SK-N-SH (cell line): Measurements from ENCODE around the gene TFF3. TPM values are rescaled to one million over a fixed set of nuclear protein-coding genes. Genes with fewer than 3 reads are reported as not detected.

Source experiments
- CTCF ChIA-PET: fragments of 300-600, 350-600 bp; formaldehyde crosslinking; extraction: SDS; loops from one replicate; lab custom pipeline; 2021; lab: Yijun Ruan, JAX
- POLR2A ChIA-PET: fragments of 350-600 bp; sonication (Branson Sonifier 250); formaldehyde crosslinking; extraction: SDS; loops from one replicate; lab custom pipeline; 2020; ENCODE audit warnings: antibody characterized with exemption, inconsistent platforms; lab: Yijun Ruan, JAX
- DNase-seq: peaks from one replicate; pipeline ENCODE4 v3.0.0; 2012
- H2AFZ ChIP-seq: fragments of 200-600 bp; sonication (generic); 2 replicates; pipeline ENCODE4 v1.8.1; 2016; ENCODE audit warnings: antibody characterized with exemption, mild to moderate bottlenecking, low read depth
- H3F3A ChIP-seq: fragments of 200-600 bp; sonication (generic); replicated peaks from 2 replicates; pipeline ENCODE3; 2016; ENCODE audit warnings: antibody characterized with exemption, mild to moderate bottlenecking; ENCODE audit not compliant: insufficient read depth
- H3K27ac ChIP-seq, 2 experiments: fragments of 200-500 bp in 1 of 2; fragments of 200-600 bp in 1 of 2; sonication (Bioruptor generic) in 1 of 2; sonication (generic), shearing (Covaris generic) in 1 of 2; 2 replicates each; pipeline versions ENCODE4 v1.5.1 to v1.6.1; 2014 to 2016; ENCODE audit warnings: low read depth in 2 of 2, inconsistent platforms in 1 of 2, low read length in 1 of 2, mild to moderate bottlenecking in 1 of 2, mixed read lengths in 1 of 2
- H3K27me3 ChIP-seq: fragments of 200-600 bp; sonication (generic), shearing (Covaris generic); 2 replicates; pipeline ENCODE4 v1.6.1; 2016; ENCODE audit warnings: mixed run types; ENCODE audit not compliant: insufficient read depth
- H3K36me3 ChIP-seq, 2 experiments: fragments of 200-500 bp in 1 of 2; fragments of 200-600 bp in 1 of 2; sonication (Bioruptor generic) in 1 of 2; sonication (generic) in 1 of 2; replicated peaks in 1 of 2; 2 replicates each; pipeline versions ENCODE3 to v1.5.1; 2014 to 2016; ENCODE audit warnings: low read length in 1 of 2, mild to moderate bottlenecking in 1 of 2; ENCODE audit not compliant: insufficient read depth in 2 of 2, control insufficient read depth in 1 of 2
- H3K4me1 ChIP-seq, 2 experiments: fragments of 200-500 bp in 1 of 2; fragments of 200-600 bp in 1 of 2; sonication (Bioruptor generic) in 1 of 2; sonication (generic), shearing (Covaris generic) in 1 of 2; 2 replicates each; pipeline versions ENCODE4 v1.5.1 to v1.6.1; 2014 to 2016; ENCODE audit warnings: low read depth in 1 of 2, low read length in 1 of 2, mixed run types in 1 of 2; ENCODE audit not compliant: insufficient read depth in 2 of 2, control insufficient read depth in 1 of 2
- H3K4me2 ChIP-seq: fragments of 200-600 bp; sonication (generic), shearing (Covaris generic); 2 replicates; pipeline ENCODE4 v1.6.1; 2017; ENCODE audit warnings: mixed run types
- H3K4me3 ChIP-seq, 2 experiments: fragments of 200-500 bp in 1 of 2; fragments of 200-600 bp in 1 of 2; sonication (Bioruptor generic) in 1 of 2; sonication (generic), shearing (Covaris generic) in 1 of 2; 2 replicates each; pipeline versions ENCODE4 v1.5.1 to v1.8.1; 2014 to 2016; ENCODE audit warnings: low read depth in 2 of 2, inconsistent platforms in 1 of 2, low read length in 1 of 2, mild to moderate bottlenecking in 1 of 2, mixed read lengths in 1 of 2, moderate library complexity in 1 of 2
- H3K79me2 ChIP-seq: fragments of 200-600 bp; sonication (generic); 2 replicates; pipeline ENCODE4 v1.8.1; 2017; ENCODE audit warnings: mild to moderate bottlenecking; ENCODE audit not compliant: insufficient read depth
- H3K9ac ChIP-seq: fragments of 200-600 bp; sonication (generic); 2 replicates; pipeline ENCODE4 v1.6.1; 2017; ENCODE audit warnings: mixed run types
- H3K9me2 ChIP-seq: fragments of 200-600 bp; sonication (generic); 2 replicates; pipeline ENCODE4 v1.6.1; 2017; ENCODE audit warnings: mixed run types
- H3K9me3 ChIP-seq: fragments of 200-600 bp; sonication (generic); 2 replicates; pipeline ENCODE4 v1.6.1; 2017; ENCODE audit warnings: mixed run types, mild to moderate bottlenecking, moderate library complexity
- H4K20me1 ChIP-seq: fragments of 200-600 bp; sonication (generic); 2 replicates; pipeline ENCODE4 v1.6.1; 2017; ENCODE audit warnings: mild to moderate bottlenecking, mixed run types; ENCODE audit not compliant: insufficient read depth
- CHD2 ChIP-seq: fragments of 150-350 bp; IDR thresholded peaks from 2 replicates; pipeline ENCODE4 v1.6.1; 2018; ENCODE audit warnings: low read length; ENCODE audit not compliant: partially characterized antibody
- EP300 ChIP-seq, 2 experiments: IDR thresholded peaks; 2 replicates each; pipeline versions ENCODE4 v1.4.0 to v1.6.1; 2012; ENCODE audit warnings: borderline replicate concordance in 1 of 2, low read depth in 1 of 2, low read length in 1 of 2
- EZH2phosphoT487 ChIP-seq: fragments of 200-600 bp; sonication (generic); IDR thresholded peaks from 2 replicates; pipeline ENCODE4 v1.6.1; 2017; ENCODE audit warnings: low read depth, mixed run types, mild to moderate bottlenecking, antibody characterized with exemption, moderate library complexity, borderline replicate concordance
- NFIC ChIP-seq: IDR thresholded peaks from 2 replicates; pipeline ENCODE4 v1.4.0; 2012; ENCODE audit warnings: borderline replicate concordance
- POLR2AphosphoS5 ChIP-seq: IDR thresholded peaks from 2 replicates; pipeline ENCODE4 v1.6.1; 2012; ENCODE audit warnings: low read depth, low read length
- RAD21 ChIP-seq: IDR thresholded peaks from 2 replicates; pipeline ENCODE4 v1.6.1; 2012; ENCODE audit warnings: mild to moderate bottlenecking, low read length
- RCOR1 ChIP-seq: fragments of 150-350 bp; IDR thresholded peaks from 2 replicates; pipeline ENCODE4 v1.6.1; 2017; ENCODE audit warnings: antibody characterized with exemption, low read length
- RFX5 ChIP-seq: IDR thresholded peaks from 2 replicates; pipeline ENCODE4 v1.6.1; 2012; ENCODE audit warnings: mild to moderate bottlenecking, improper control_type of control experiment, low read length
- SMC3 ChIP-seq: IDR thresholded peaks from 2 replicates; pipeline ENCODE4 v1.6.1; 2012; ENCODE audit warnings: low read depth, low read length, improper control_type of control experiment
- TEAD4 ChIP-seq: IDR thresholded peaks from 2 replicates; pipeline ENCODE4 v1.4.0; 2012; ENCODE audit warnings: mild to moderate bottlenecking, borderline replicate concordance; ENCODE audit not compliant: insufficient read depth
- YY1 ChIP-seq: IDR thresholded peaks from 2 replicates; pipeline ENCODE4 v1.4.0; 2012; ENCODE audit warnings: low read depth, mild to moderate bottlenecking
- WGBS: methylation state at CpG from one replicate; pipeline ENCODE4 v1.1.6; 2017; ENCODE audit warnings: low lambda C conversion rate; 5-methylcytosine and 5-hydroxymethylcytosine counted together
- polyA plus RNA-seq, 3 experiments: library from polyadenylated mRNA; depleted of rRNA; stranded (reverse); fragments of >200 nt; gene quantifications; 2 replicates each; pipeline ENCODE4 v1.2.3, GENCODE V29; 2012
- TF ChIP-seq, protein P1 (sequence below): fragments of 150-350 bp; IDR thresholded peaks from 2 replicates; pipeline ENCODE4 v1.6.1; 2017; ENCODE audit warnings: antibody characterized with exemption, low read length, low read depth, borderline replicate concordance
- TF ChIP-seq, protein P2 (sequence below): IDR thresholded peaks from 2 replicates; pipeline ENCODE4 v1.4.0; 2012; ENCODE audit warnings: low read depth
- TF ChIP-seq, protein P3 (sequence below): fragments of 200-600 bp; sonication (generic); IDR thresholded peaks from 2 replicates; pipeline ENCODE4 v1.6.1; 2017; ENCODE audit warnings: antibody characterized with exemption, mild to moderate bottlenecking, moderate library complexity
- TF ChIP-seq, protein P4 (sequence below): IDR thresholded peaks from 2 replicates; pipeline ENCODE4 v1.4.0; 2012; ENCODE audit warnings: low read depth, borderline replicate concordance
- TF ChIP-seq, protein P5 (sequence below): IDR thresholded peaks from 2 replicates; pipeline ENCODE4 v1.4.0; 2012; ENCODE audit warnings: low read depth, borderline replicate concordance
- TF ChIP-seq, protein P6 (sequence below): IDR thresholded peaks from 2 replicates; pipeline ENCODE4; 2012

TFF3 gene
- polyA plus RNA-seq, 1 of the 3 experiments (the other 2 are of a cell fraction) = not detected

DNA sequence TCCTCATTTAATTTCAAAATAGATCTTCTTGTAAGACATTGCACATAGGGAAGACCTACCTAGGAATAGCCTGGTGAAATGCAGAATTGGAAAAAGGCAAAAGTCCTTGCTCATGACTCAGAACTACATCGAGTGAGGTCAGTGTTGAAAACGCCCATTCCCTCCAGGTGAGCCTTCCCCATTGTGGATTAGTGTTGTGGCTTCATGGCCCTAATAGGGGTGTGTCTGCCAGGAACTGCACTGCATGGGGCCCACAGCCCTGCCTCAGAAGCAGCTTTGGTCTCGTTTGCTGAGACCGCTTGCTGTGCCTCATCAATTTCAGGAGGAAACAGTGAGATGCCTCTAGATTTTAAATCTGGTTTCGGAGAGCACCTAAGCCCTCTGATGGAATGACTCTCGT lies 17.0 kb downstream of the TFF3 start:
- ChIA-PET POLR2A (no interaction called here), CTCF (interaction anchor here (3.0 kb wide), 1 partner anchor 12 kb away, joined by 10 read pairs; no protein-coding TSS in a partner anchor)
- H4K20me1 ChIP-seq = no peaks in the 10 kb centered on the region
- no peak overlapping the region for H3K27ac ChIP-seq
- no peaks in the 10 kb centered on the region for H3K36me3 ChIP-seq
- H3K4me1 ChIP-seq = peaks cover 0 to 9% of the 10 kb centered on the region in 2 experiments; a peak in 1 of 4 replicates
- WGBS = 36% methylated on average over 4 of the region's 6 CpGs
- no peak overlapping the region for H2AFZ ChIP-seq
- TF ChIP-seq EZH2phosphoT487 = no peak
- TF ChIP-seq, protein P1, sequence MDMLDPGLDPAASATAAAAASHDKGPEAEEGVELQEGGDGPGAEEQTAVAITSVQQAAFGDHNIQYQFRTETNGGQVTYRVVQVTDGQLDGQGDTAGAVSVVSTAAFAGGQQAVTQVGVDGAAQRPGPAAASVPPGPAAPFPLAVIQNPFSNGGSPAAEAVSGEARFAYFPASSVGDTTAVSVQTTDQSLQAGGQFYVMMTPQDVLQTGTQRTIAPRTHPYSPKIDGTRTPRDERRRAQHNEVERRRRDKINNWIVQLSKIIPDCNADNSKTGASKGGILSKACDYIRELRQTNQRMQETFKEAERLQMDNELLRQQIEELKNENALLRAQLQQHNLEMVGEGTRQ = no peak
- TF ChIP-seq, protein P2, sequence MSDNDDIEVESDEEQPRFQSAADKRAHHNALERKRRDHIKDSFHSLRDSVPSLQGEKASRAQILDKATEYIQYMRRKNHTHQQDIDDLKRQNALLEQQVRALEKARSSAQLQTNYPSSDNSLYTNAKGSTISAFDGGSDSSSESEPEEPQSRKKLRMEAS = no peak
- no peak for TF ChIP-seq YY1
- TF ChIP-seq, protein P3, sequence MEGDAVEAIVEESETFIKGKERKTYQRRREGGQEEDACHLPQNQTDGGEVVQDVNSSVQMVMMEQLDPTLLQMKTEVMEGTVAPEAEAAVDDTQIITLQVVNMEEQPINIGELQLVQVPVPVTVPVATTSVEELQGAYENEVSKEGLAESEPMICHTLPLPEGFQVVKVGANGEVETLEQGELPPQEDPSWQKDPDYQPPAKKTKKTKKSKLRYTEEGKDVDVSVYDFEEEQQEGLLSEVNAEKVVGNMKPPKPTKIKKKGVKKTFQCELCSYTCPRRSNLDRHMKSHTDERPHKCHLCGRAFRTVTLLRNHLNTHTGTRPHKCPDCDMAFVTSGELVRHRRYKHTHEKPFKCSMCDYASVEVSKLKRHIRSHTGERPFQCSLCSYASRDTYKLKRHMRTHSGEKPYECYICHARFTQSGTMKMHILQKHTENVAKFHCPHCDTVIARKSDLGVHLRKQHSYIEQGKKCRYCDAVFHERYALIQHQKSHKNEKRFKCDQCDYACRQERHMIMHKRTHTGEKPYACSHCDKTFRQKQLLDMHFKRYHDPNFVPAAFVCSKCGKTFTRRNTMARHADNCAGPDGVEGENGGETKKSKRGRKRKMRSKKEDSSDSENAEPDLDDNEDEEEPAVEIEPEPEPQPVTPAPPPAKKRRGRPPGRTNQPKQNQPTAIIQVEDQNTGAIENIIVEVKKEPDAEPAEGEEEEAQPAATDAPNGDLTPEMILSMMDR = no peak
- no peak for TF ChIP-seq TEAD4
- TF ChIP-seq RCOR1 = no peak
- no peak for TF ChIP-seq CHD2
- no peak for TF ChIP-seq EP300 (IDR thresholded peaks at IDR 0.05; ENCODE audit: borderline replicate concordance in 1 of 2, low read depth in 1 of 2, low read length in 1 of 2)
- TF ChIP-seq POLR2AphosphoS5 = no peak
- TF ChIP-seq, protein P4, sequence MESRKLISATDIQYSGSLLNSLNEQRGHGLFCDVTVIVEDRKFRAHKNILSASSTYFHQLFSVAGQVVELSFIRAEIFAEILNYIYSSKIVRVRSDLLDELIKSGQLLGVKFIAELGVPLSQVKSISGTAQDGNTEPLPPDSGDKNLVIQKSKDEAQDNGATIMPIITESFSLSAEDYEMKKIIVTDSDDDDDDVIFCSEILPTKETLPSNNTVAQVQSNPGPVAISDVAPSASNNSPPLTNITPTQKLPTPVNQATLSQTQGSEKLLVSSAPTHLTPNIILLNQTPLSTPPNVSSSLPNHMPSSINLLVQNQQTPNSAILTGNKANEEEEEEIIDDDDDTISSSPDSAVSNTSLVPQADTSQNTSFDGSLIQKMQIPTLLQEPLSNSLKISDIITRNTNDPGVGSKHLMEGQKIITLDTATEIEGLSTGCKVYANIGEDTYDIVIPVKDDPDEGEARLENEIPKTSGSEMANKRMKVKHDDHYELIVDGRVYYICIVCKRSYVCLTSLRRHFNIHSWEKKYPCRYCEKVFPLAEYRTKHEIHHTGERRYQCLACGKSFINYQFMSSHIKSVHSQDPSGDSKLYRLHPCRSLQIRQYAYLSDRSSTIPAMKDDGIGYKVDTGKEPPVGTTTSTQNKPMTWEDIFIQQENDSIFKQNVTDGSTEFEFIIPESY = no peak
- TF ChIP-seq, protein P5, sequence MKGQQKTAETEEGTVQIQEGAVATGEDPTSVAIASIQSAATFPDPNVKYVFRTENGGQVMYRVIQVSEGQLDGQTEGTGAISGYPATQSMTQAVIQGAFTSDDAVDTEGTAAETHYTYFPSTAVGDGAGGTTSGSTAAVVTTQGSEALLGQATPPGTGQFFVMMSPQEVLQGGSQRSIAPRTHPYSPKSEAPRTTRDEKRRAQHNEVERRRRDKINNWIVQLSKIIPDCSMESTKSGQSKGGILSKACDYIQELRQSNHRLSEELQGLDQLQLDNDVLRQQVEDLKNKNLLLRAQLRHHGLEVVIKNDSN = no peak
- no peak for TF ChIP-seq SMC3
- TF ChIP-seq RAD21 = no peak
- TF ChIP-seq, protein P6, sequence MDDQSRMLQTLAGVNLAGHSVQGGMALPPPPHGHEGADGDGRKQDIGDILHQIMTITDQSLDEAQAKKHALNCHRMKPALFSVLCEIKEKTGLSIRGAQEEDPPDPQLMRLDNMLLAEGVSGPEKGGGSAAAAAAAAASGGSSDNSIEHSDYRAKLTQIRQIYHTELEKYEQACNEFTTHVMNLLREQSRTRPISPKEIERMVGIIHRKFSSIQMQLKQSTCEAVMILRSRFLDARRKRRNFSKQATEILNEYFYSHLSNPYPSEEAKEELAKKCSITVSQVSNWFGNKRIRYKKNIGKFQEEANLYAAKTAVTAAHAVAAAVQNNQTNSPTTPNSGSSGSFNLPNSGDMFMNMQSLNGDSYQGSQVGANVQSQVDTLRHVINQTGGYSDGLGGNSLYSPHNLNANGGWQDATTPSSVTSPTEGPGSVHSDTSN = no peak
- TF ChIP-seq NFIC = no peak
- no peak for TF ChIP-seq RFX5
- H3F3A ChIP-seq = no peaks in the 10 kb centered on the region
- DNase-seq = no peak
- no peaks in the 10 kb centered on the region for H3K79me2 ChIP-seq
- no peak overlapping the region for H3K9ac ChIP-seq
- H3K27me3 ChIP-seq = no peaks in the 10 kb centered on the region
- H3K4me3 ChIP-seq = no peak overlapping the region
- H3K4me2 ChIP-seq = no peak overlapping the region
- H3K9me2 ChIP-seq = no peaks in the 10 kb centered on the region
- no peaks in the 10 kb centered on the region for H3K9me3 ChIP-seq
